Neural progenitor cell (in vitro differentiated cells): ENCODE results near the gene MAP4K3. TPM values are rescaled to one million over a fixed set of nuclear protein-coding genes. Genes with fewer than 3 reads are reported as not detected.

ENCODE experiments used
- DNase-seq: peaks from one replicate; pipeline ENCODE4 v3.0.0-alpha.2; 2016; ENCODE audit warnings: low spot score
- H2AFZ ChIP-seq: fragments of 200-600 bp; sonication (generic); replicated peaks from 2 replicates; pipeline ENCODE4 v1.6.1; 2016; ENCODE audit warnings: antibody characterized with exemption
- H3F3A ChIP-seq: fragments of 200-600 bp; sonication (generic); 2 replicates; pipeline ENCODE4 v1.6.1; 2016; ENCODE audit warnings: antibody characterized with exemption, low read depth
- H3K27ac ChIP-seq: fragments of 200-600 bp; sonication (generic); 2 replicates; pipeline ENCODE4 v1.5.1; 2016; ENCODE audit warnings: mild to moderate bottlenecking
- H3K27me3 ChIP-seq: fragments of 200-600 bp; sonication (generic); 2 replicates; pipeline ENCODE4 v1.6.1; 2016; ENCODE audit warnings: mild to moderate bottlenecking, moderate library complexity
- H3K36me3 ChIP-seq: fragments of 200-600 bp; sonication (generic); 2 replicates; pipeline ENCODE4 v1.5.1; 2016
- H3K4me1 ChIP-seq: fragments of 200-600 bp; sonication (generic); 2 replicates; pipeline ENCODE4 v1.6.1; 2016; ENCODE audit warnings: mixed run types
- H3K4me2 ChIP-seq: fragments of 200-600 bp; sonication (generic); 2 replicates; pipeline ENCODE4 v1.6.1; 2016
- H3K4me3 ChIP-seq: fragments of 200-600 bp; sonication (generic); 2 replicates; pipeline ENCODE4 v1.5.1; 2016
- H3K79me2 ChIP-seq: fragments of 200-600 bp; sonication (generic); 2 replicates; pipeline ENCODE4 v1.6.1; 2016; ENCODE audit warnings: low read depth
- H3K9ac ChIP-seq: fragments of 200-600 bp; sonication (generic); 2 replicates; pipeline ENCODE4 v1.6.1; 2016
- H3K9me3 ChIP-seq: fragments of 200-600 bp; sonication (generic); 2 replicates; pipeline ENCODE4 v1.5.1; 2016; ENCODE audit warnings: low read depth
- H4K20me1 ChIP-seq: fragments of 200-600 bp; sonication (generic); 2 replicates; pipeline ENCODE4 v1.6.1; 2016; ENCODE audit warnings: low read depth
- H3K27ac Mint-ChIP-seq: 3 replicates; pipeline ENCODE4 v1.8.0; 2021; ENCODE audit warnings: mixed read lengths
- H3K27me3 Mint-ChIP-seq: 2 replicates; pipeline ENCODE4 v1.8.0; 2022; ENCODE audit warnings: low read depth, mild to moderate bottlenecking, inconsistent platforms, moderate library complexity, mixed read lengths; ENCODE audit not compliant: insufficient read depth
- H3K36me3 Mint-ChIP-seq: 3 replicates; pipeline ENCODE4 v1.8.0; 2021; ENCODE audit warnings: mixed read lengths
- H3K4me1 Mint-ChIP-seq: 3 replicates; pipeline ENCODE4 v1.8.0; 2021; ENCODE audit warnings: mixed read lengths
- H3K4me3 Mint-ChIP-seq: 3 replicates; pipeline ENCODE4 v1.8.0; 2021; ENCODE audit warnings: mild to moderate bottlenecking, moderate library complexity, mixed read lengths
- H3K9me3 Mint-ChIP-seq: 3 replicates; pipeline ENCODE4 v1.8.0; 2020; ENCODE audit warnings: mixed read lengths
- CTCF ChIP-seq: fragments of 200-600 bp; sonication (generic); IDR thresholded peaks from 2 replicates; pipeline ENCODE4 v1.5.1; 2017; ENCODE audit warnings: antibody characterized with exemption, mild to moderate bottlenecking
- EZH2 ChIP-seq: fragments of 200-600 bp; sonication (generic); IDR thresholded peaks from 2 replicates; pipeline ENCODE4 v1.6.1; 2017; ENCODE audit warnings: antibody characterized with exemption, mild to moderate bottlenecking, moderate library complexity
- EZH2phosphoT487 ChIP-seq: fragments of 200-600 bp; sonication (generic); IDR thresholded peaks from 2 replicates; pipeline ENCODE4 v1.6.1; 2017; ENCODE audit warnings: antibody characterized with exemption
- total RNA-seq: library from RNA; depleted of rRNA; stranded (reverse); fragments of >200 nt; gene quantifications from 2 replicates; pipeline ENCODE4 v1.2.3, GENCODE V29; 2015; ENCODE audit warnings: low replicate concordance

The MAP4K3 gene
- total RNA-seq, 1 donor from 2014 or later, result 79.5 TPM

GRCh38 chr2:39383146-39383545 is 53.9 kb downstream of the MAP4K3 start:
- no peak overlapping the region for H3K9ac ChIP-seq
- H3K27me3 Mint-ChIP-seq, result no peaks in the 10 kb centered on the region
- H3K4me3 ChIP-seq, result no peak overlapping the region
- H3K27ac ChIP-seq, result no peak overlapping the region
- H2AFZ ChIP-seq, result no peak overlapping the region
- H3K9me3 Mint-ChIP-seq, result peaks cover 35% of the 10 kb centered on the region
- H3F3A ChIP-seq, result no peaks in the 10 kb centered on the region
- H3K4me2 ChIP-seq, result no peak overlapping the region
- H3K79me2 ChIP-seq, result peaks cover 65% of the 10 kb centered on the region
- H3K4me1 Mint-ChIP-seq, result peaks cover 23% of the 10 kb centered on the region
- H3K9me3 ChIP-seq, result peaks cover 10% of the 10 kb centered on the region
- no peak overlapping the region for H3K4me3 Mint-ChIP-seq
- no peak for DNase-seq
- no peaks in the 10 kb centered on the region for H3K36me3 ChIP-seq
- H3K4me1 ChIP-seq, result no peaks in the 10 kb centered on the region
- H3K36me3 Mint-ChIP-seq, result peaks cover 34% of the 10 kb centered on the region
- TF ChIP-seq CTCF (no peak), EZH2 (no peak), EZH2phosphoT487 (no peak)
- H3K27me3 ChIP-seq, result no peaks in the 10 kb centered on the region
- H4K20me1 ChIP-seq, result no peaks in the 10 kb centered on the region
- no peak overlapping the region for H3K27ac Mint-ChIP-seq

DNA sequence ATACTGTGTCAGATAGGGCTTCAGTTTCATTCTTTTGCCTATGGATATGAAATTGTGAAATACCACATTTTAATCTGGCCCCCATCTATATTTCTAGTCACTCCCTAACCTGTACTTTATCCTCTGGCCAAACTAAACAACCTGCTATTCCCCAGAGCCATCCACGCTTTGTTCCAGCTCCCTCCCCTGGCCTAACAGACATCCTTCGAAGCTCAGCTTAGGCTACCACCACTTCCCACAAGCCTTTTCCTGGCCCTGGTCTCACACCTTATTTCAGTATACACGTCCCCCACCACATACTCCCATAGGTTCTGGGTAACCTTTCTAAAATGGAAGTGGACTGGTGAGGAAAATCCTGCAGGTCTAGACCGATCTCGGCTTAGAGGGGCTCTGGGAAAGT is 55.4 kb downstream of the MAP4K3 start:
- H3K27ac Mint-ChIP-seq, result no peak overlapping the region
- TF ChIP-seq EZH2phosphoT487 (no peak), EZH2 (no peak), CTCF (no peak)
- Histone ChIP-seq H3K4me1 (peaks cover 8% of the 10 kb centered on the region), H3K79me2 (peaks cover 62% of the 10 kb centered on the region), H3K27me3 (no peaks in the 10 kb centered on the region), H4K20me1 (no peaks in the 10 kb centered on the region), H3K36me3 (no peaks in the 10 kb centered on the region), H2AFZ (no peak overlapping the region), H3K9ac (no peak overlapping the region), H3K9me3 (peaks cover 10% of the 10 kb centered on the region), H3K27ac (peak overlapping the region; percentile 7), H3K4me2 (no peak overlapping the region), H3F3A (peaks cover 6% of the 10 kb centered on the region), H3K4me3 (no peak overlapping the region)
- peaks cover 26% of the 10 kb centered on the region for H3K9me3 Mint-ChIP-seq
- no peak for DNase-seq
- H3K4me1 Mint-ChIP-seq, result peaks cover 23% of the 10 kb centered on the region
- H3K36me3 Mint-ChIP-seq, result peaks cover 25% of the 10 kb centered on the region
- no peaks in the 10 kb centered on the region for H3K27me3 Mint-ChIP-seq
- H3K4me3 Mint-ChIP-seq, result no peak overlapping the region

DNA sequence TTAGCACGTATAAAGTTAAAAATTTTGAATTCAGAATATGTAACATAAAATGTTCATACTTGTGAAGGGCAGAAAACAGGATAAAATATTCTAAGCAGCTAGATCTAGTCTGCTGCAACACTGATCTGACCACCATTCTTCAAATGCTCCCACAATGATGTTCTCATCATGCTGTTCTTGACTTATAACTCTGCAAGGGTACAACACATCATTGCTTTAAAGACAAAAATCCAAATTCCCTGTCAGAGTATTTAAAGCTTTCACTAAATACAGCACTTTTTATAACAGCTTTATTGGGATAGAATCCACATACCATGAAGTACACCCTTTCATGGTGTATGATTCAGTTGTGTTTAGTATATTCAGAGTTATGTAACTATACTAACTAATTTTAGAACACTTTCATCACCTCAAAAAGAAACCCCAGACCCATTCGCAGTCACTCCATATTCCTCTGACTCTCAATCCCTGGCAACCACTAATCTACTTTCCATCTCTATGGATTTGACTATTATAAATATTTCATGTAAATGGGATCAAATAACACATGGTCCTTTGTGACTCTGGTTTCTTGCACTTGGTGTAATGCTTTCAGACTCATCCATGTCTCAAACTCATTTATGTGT is 56.4 kb downstream of the MAP4K3 start:
- Histone ChIP-seq H4K20me1 (no peaks in the 10 kb centered on the region), H3K4me3 (no peak overlapping the region), H3K27me3 (no peaks in the 10 kb centered on the region), H3F3A (peaks cover 6% of the 10 kb centered on the region), H3K4me1 (peaks cover 8% of the 10 kb centered on the region), H3K9me3 (peaks cover 2% of the 10 kb centered on the region), H3K9ac (no peak overlapping the region), H3K27ac (no peak overlapping the region), H3K79me2 (peaks cover 57% of the 10 kb centered on the region), H3K36me3 (peaks cover 5% of the 10 kb centered on the region), H2AFZ (no peak overlapping the region), H3K4me2 (no peak overlapping the region)
- no peaks in the 10 kb centered on the region for H3K27me3 Mint-ChIP-seq
- H3K4me3 Mint-ChIP-seq, result no peak overlapping the region
- H3K27ac Mint-ChIP-seq, result peak overlapping the region; percentile 19
- H3K36me3 Mint-ChIP-seq, result peaks cover 25% of the 10 kb centered on the region
- DNase-seq, result no peak
- TF ChIP-seq CTCF, result no peak
- no peak for TF ChIP-seq EZH2phosphoT487
- no peak for TF ChIP-seq EZH2
- peaks cover 23% of the 10 kb centered on the region for H3K4me1 Mint-ChIP-seq
- peaks cover 24% of the 10 kb centered on the region for H3K9me3 Mint-ChIP-seq
